GM18508 (cell line): ENCODE measurements around the gene AP5S1.
"Not testable (repeated sequence)": the region's sequence is repeated elsewhere in the genome, so short reads cannot be mapped to it uniquely, and the experiment has no call there.

Experiments used
- ATAC-seq: cut with Tn5 transposase; IDR thresholded peaks from one replicate; pipeline ENCODE4 v1.9.1; 2021; ENCODE audit warnings: moderate number of reproducible peaks; ENCODE audit not compliant: insufficient read depth, unreplicated experiment

The AP5S1 gene

DNA sequence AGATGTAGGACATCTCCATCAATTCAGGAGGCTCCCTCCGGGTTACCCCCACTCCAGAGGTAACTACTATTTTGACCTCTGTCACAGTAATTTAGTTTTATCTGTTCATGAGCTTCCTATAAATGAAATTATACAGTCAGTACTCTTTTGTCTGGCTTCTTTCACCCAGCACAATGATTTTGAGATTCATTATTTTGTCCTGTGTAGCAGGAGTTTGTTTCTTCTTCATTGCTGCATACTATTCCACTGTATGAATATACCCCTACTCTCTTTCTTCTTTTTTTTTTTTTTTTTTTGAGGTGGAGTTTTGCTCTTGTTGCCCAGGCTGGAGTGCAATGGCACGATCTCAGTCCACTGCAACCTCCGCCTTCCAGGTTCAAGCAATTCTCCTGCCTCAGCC is 11.8 kb upstream of the AP5S1 start:
- ATAC-seq: no peak

DNA sequence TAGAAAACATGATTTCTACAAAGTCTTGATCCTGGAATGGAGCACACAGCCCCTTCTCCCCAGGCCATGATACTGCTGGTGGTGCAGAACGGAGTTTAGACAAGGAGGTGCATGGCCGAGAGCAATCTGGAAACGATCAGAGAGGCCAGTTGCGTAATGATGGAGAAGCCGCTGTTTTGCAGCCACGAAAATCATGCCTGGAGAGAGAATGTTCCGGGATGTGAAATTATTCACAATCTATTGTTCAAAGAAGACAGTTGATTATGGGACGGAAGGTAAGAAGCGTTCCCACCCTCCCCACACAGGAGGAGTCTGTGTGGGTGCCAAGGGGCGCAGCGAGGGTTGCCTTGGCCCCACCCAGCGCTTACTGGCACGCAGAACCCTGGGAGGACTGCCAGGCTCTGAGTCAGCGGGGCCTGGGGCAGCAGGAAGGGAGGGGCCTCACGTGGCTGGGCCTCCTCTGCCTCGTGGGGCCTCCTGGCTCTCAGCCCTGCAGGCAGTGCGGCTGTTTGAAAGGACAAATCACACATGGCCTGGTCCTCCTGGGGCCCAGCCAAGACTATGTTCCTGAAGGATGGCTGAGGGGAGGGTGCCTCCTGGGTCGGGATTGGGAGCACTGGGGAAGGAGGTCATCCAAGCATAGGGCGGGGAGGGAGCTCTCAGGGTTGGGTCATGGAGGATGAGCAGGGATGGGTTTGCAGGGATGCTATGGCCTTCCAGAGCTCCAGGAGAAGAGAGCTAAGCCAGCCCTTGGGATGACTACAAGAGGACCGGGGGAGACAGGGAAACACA is 8.7 kb upstream of the AP5S1 start:
- no peak for ATAC-seq

DNA sequence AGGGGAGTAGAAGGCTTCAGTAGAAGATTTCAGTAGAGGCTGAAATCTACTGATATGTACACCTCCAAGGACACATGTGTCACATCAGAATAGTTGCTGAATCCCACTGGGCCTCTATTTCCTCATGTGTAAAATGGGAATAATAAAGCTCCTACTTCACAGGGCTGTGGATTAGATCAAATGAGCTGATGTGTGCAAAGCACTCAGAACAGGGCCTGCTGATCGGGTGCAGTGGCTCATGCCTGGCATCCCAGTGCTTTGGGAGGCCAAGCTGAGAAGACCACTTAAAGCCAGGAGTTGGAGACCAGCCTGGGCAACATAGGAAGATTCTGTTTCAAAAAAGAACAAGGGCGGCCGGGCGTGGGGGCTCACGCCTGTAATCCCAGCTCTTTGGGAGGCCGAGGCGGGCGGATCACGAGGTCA is 8.1 kb upstream of the AP5S1 start:
- no peak for ATAC-seq

DNA sequence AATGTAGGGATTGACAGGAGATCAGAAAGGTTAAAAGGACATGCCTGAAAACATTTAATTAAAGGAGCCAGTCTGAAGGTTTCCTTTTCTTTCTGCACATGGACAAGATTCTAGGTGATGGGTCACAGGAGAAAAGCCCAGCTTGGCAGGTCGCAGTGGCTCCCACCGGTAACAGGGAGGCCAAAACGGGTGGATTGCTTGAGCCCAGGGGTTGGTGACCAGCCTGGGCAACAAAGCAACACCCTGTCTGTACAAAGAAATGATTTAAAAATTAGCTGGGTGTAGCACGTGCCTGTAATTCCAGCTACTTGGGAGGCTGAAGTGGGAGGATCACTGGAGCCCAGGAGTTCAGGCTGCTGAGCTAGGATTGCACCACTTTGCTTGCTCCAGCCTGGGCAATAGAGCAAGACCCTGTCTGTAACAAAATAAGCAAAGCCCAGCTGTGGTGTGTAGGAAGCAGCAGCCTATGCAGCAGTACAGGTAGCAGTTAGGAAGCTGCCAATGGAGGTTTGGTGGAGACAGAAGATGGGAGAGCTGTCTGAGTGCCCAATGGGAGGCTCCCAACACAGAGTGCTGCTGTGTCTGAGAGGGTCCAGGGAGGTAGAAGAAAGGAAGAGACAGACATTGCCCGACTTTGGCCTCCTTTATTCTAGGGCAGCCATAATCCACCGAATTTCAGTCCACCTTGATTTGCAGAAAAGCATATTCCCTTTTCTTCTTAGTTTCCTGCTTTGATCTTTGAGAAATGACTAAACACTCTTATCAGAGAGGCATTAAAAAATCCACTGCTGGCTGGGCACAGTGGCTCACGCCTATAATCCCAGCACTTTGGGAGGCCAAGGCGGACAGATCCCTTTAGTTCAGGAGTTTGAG is 7.1 kb upstream of the AP5S1 start:
- no peak for ATAC-seq

DNA sequence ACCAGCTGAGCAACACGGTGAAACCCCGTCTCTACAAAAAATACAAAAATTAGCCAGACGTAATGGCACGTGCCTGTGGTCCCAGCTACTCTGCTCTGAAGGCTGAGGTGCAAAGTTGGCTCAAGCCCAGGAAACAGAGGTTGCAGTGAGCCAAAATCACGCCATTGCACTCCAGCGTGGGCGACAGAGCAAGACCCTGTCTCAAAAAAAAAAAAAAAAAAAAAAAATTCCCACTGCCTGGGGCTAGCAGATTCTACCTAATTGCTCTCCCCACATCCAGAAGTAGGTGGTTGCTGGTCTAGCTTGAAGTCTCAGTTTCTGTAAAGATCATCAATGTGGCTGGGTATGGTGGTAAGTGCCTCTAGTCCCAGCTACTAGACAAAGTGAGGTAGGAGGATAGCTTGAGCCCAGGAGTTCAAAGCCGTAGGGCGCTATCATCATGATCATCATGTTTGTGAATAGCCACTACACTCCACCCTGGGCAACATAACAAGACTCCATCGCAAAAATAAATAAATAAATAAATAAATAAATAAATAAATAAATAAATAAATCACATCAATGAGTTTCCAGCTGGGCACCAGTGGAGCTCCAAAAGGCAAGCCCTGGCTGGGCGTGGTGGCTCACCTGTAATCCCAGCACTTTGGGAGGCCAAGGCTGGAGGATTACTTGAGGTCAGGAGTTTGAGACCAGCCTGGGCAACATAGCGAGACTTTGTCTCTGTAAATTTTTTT is 6.3 kb upstream of the AP5S1 start:
- no peak for ATAC-seq

DNA sequence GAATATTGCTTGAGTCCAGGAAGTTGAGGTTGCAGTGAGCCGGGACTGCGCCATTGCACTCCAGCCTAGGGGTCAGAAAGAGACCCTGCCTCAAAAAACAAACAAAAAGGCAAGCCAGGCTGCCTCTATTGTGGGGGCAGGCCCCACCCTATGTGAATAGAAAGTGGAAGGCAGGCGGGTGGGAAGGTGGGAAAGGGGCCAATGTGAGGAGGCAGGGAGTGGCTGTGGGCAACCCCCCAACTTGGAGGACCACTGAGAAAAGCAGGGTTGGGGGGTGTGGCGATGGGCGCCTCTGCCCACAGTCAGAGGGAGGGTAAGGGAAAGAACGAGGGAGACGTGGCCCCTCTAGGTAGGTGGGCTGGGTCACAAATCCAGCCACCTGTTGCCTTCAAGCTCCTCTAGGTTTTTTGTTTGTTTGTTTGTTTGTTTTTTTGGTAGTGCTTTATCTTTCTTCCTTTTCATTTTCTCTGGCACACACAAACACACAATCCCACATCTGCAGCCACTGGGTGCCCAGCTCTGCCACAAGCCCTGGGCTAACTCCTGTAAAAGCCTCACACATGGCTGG is 5.3 kb upstream of the AP5S1 start:
- ATAC-seq: no peak

DNA sequence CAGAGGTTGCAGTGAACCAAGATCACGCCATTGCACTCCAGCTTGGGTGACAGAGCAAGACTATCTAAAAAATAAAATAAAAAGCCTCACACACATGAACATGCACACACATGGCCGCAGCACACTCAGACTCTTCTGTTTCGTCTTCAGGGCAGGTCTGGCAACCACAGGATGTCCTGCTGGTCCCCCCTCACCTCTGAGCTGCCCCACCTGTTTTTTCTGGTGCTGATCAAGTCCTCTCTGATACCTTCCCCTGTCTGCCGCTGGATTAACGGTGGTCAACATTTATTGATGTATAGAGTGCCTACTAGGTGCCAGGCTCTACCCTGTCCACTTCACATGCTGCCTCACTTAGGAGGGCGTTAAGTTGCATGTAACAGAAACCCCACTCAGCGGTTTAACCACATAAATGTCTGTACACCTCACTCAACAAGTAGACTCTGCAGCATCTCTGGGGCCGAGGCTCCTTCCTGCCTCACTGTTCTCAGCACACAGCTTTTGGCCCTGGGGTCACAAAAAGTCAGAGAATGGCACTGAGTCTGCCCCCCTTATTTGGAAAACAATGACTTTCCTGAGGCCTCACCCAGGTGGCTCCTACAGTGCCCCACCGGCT is 4.5 kb upstream of the AP5S1 start:
- no peak for ATAC-seq

DNA sequence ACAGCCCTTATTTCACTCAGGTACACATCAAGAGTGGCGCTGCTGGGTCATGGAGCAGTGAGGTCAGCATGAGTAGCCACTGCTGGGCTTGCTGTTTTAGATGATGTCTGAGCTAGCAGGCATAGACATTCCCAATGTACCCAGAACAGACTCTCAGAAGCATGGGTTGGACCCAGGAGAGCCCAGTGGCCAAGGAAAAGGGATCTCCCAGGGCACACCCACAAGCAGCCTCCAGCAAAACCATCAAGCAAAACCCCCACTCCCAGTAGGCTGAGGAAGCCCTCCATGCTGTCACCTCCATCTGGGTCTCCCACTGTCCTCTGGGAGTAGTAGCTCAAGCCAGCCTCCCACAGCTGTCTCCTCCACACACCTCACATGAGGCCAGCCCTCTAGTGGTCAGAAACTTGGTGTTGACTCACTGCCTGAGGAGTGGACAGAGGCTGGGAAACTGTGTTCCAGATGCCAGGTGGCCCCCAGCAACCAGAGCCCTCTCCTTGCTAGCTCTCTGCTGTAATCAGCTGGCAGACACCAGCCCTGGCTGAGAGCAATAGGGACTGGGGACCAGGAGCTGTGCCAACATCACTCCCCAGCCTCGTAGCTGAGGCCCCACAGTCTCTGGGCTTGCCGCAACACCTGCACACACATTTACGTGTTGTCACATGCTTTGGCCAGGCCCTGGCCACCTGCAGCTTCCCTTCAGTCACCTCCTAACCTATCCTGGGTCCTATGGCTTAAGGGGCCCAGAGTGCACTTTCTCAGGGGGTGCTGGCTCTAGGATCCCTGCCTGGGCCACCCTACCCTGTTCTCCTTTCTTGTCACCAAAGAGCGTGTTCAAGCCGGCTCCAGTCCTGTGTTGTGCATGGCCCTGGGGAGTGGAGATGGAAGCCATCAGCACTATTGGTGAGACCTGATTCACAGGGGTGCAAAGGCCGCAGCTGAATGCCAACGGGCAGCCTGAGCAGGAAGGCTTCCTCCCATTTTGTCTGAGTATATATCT is 1.9 kb upstream of the AP5S1 start:
- no peak for ATAC-seq

DNA sequence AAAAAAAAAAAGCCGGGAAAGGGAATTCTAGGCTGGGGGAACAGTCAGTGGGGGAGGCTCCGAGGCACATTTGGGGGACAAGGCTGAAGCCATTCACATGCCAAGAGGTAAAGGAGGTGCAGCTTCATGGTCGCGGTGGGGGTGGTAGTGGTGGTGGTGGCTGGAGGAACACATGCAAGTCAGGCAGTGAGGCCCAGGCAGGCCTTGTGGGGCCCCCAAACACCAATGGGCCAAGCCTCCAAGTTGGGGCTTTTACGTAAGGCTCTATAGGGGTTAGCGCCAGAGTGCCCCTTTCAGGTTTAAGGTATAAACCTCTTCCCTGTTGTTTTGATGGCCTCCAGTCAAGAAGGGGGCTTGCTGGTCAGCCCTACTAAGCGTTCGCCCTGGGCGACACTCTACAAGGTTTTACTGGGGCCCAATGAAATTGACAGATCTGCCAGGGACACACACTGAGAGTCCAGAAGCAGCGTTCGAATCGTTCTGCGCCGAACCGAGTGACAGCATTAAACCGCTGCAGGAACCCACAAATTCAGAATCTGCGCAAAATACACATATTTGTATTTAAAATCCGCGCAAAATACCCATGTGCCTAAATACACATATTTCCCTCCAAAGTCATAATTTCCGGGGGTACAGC is 818 bp upstream of the AP5S1 start:
- ATAC-seq: no peak

DNA sequence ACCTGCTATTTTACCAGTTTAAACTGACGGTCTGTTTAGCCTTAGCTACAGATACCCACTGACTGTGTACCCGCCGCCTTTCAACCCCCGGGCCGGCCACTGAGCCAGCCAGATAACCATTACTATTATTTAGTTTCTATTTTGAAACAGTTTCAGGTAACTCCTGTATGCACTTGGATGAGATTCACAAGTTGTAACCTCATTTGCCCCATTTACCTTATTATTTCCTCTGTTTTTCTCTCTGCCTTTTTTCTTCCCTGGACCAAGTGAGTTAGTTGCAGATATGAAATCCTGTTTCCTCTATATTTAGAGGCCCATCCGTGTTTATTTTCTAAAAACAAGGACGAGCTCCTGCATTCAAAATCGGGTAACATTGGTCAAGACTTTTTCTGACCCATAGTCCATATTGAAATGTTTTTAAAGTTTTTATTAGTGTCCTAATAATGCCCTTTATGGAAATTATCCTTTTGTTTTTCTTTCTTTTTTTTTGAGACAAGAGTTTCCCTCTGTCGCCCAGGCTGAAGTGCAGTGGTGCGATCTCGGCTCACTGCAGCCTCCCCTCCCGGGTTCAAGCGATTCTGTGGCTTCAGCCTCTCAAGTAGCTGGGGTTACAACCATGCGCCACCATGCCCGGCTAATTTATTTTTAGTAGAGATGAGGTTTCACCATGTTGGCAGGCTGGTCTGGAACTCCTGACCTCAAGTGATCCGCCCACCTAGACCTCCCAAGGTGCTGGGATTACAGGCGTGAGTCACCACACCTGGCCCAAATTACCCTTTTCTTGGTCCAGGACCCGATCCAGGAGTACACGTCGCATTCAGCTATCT is 767 bp downstream of the AP5S1 start:
- no peak for ATAC-seq

DNA sequence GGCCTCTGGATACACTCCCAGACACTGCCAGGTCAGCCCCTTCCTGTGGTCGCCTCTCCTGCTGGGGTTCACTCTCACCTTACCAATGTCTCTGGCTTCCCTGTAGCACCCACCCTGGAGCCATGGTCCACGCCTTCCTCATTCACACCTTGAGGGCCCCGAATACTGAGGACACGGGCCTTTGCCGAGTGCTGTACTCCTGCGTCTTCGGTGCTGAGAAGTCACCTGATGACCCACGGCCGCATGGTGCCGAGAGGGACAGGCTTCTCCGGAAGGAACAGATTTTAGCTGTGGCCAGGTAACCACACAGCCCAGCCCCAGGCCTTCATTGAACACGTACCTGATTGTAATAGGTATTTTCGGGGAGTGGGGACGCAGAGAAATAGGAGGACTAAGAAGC is 1.6 kb downstream of the AP5S1 start:
- no peak for ATAC-seq

DNA sequence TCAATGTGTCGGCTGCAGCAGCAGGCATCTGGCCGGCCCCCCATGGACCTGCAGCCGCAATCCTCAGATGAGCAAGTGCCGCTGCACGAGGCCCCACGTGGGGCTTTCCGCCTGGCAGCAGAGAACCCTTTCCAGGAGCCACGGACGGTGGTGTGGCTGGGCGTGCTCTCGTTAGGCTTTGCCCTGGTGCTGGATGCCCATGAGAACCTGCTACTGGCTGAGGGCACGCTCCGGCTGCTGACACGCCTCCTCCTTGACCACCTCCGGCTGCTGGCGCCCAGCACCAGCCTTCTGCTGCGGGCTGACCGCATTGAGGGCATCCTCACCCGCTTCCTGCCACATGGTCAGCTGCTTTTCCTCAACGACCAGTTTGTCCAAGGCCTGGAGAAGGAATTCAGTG is 3.5 kb downstream of the AP5S1 start:
- no peak for ATAC-seq

DNA sequence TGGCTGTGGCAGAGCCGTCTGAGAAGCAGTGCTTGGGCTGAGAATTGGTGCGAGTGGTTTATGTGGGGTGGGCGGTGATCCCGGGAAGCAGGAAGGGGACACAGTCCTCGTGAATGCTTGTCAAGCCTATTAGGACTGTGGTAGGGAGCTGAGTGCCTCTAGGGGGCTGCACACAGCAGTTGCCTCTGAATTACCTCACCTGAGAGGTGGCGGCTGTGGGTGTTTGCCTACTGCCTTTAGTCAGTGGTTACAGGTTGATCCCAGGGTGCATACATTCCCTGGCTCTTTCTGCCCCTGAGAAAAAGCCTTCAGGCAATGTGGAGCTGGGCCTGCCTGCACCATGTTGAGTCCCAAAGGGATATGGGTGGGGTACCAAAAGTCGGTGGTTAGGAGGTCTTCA is 5.2 kb downstream of the AP5S1 start:
- no peak for ATAC-seq

DNA sequence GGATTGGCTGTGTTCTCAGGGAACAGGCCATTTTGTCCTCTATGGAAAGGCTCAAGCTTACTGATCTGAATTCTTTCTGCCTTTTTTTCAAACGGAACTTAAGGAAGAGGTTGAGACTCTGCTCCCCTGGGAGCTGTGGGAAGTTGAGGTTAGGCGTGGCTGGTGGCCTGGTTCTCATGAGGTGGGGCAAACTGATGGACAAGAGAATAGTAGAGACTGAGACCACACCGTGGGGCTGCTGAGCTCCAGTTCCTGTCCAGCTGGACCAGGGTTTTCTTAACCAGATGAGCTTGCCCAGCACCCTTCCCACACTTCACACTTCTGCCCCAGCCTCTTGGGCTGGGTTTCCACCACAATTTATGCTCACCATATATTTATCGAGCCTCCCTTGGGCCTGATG is 6.1 kb downstream of the AP5S1 start:
- no peak for ATAC-seq

DNA sequence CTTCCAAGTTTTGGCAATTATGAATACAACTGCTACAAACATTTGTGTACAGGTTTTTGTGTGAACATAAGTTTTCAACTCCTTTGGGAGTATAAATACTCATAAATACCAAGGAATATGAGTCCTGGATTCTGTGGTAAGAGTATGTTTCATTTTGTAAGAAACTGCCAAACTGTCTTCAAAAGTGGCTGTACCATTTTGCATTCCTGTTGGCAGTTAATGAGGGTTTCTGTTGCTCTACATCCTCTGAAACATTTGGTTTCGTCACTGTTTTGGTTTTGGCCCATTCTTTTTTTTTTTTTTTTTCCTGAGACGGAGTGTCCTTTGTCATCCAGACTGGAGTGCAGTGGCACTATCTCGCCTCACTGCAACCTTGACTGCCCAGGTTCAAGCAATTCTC is 8.5 kb downstream of the AP5S1 start:
- no peak for ATAC-seq

DNA sequence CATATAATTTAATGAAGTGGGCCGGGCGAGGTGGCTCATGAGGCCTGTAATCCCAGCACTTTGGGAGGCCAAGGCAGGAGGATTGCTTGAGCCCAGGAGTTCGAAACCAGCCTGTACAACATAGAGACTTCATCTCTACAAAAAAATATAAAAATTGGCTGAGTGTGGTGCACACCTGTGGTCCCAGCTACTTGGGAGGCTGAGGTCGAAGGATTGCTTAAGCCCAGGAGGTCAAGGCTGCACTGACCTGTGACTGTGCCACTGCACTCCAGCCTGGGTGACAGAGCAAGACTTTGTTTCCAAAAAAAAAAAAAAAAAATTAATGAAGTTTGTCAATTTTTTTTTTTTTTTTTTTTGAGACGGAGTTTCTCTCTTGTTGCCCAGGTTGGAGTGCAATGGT is 9.5 kb downstream of the AP5S1 start:
- not testable (repeated sequence) for ATAC-seq

DNA sequence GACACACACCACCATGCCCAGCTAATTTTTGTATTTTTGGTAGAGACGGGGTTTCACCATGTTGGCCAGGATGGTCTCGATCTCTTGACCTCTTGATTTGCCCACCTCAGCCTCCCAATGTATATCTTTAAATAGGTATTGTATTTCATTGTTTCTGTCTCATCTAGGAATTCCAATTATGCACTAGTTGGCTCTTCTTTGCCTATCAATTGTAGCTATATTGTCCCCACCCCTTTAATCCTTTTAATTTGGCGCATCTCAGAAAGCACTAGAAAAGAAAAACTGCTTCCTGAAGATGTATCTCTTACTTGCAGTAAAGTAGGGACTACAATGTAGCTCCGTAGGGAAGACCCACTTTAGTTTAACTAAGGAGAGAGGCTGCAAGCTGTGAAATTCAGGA is 15.8 kb downstream of the AP5S1 start:
- ATAC-seq: no peak

DNA sequence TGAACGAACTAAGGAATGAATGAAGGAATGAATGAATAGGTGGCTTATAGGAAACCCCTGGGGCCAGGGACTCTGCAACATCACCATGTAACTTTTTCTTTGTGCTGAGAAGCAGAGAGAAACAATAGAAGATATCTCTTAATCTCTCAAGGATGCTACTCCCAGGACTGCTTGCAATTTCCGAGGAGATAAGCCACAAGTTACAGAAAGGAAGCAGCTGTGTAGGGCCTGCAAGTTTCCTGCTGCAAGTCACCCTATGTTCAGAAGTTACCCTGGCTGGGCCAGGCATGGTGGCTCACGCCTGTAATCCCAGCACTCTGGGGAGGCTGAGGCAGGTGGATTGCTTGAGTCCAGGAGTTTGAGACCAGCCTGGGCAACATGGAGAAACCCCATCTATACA is 19.0 kb downstream of the AP5S1 start:
- ATAC-seq: no peak
